Osteoblast (primary cell): ENCODE results near the gene HMOX2. TPM values are rescaled to one million over a fixed set of nuclear protein-coding genes. Genes with fewer than 3 reads are reported as not detected.
A peak's percentile ranks its signal among the peaks of the same experiment; 100 is the strongest.

Experiments used
- DNase-seq: peaks from one replicate; pipeline ENCODE4 v3.0.0; 2011; ENCODE audit warnings: low spot score, mixed read lengths; ENCODE audit not compliant: insufficient read length; ENCODE audit errors: missing footprints
- H2AFZ ChIP-seq: 2 replicates; pipeline ENCODE4 v1.6.0; 2011; ENCODE audit warnings: mild to moderate bottlenecking, low read length
- H3K27ac ChIP-seq: 2 replicates; pipeline ENCODE4 v1.5.1; 2011; ENCODE audit warnings: mild to moderate bottlenecking, low read depth, low read length, moderate library complexity
- H3K27me3 ChIP-seq: 2 replicates; pipeline ENCODE4 v1.6.0; 2012; ENCODE audit warnings: mild to moderate bottlenecking, control low read depth, inconsistent platforms, low read length, moderate library complexity; ENCODE audit not compliant: insufficient read depth
- H3K36me3 ChIP-seq: 2 replicates; pipeline ENCODE4 v1.5.1; 2011; ENCODE audit warnings: mild to moderate bottlenecking, low read length, control low read depth, moderate library complexity; ENCODE audit not compliant: insufficient read depth
- H3K4me1 ChIP-seq: 2 replicates; pipeline ENCODE4 v1.5.1; 2011; ENCODE audit warnings: mild to moderate bottlenecking, low read length, control low read depth, moderate library complexity; ENCODE audit not compliant: insufficient read depth
- H3K4me2 ChIP-seq: 2 replicates; pipeline ENCODE4 v1.6.0; 2011; ENCODE audit warnings: mild to moderate bottlenecking, low read length; ENCODE audit not compliant: insufficient read depth
- H3K4me3 ChIP-seq: fragments of 200-600 bp; sonication (generic); 3 replicates; pipeline ENCODE4 v1.5.1; 2012; ENCODE audit warnings: mild to moderate bottlenecking, low read length, inconsistent platforms; ENCODE audit not compliant: insufficient read depth
- H3K79me2 ChIP-seq: 2 replicates; pipeline ENCODE4 v1.6.0; 2012; ENCODE audit warnings: mild to moderate bottlenecking, low read length, control low read depth, inconsistent platforms; ENCODE audit not compliant: insufficient read depth
- H3K9me3 ChIP-seq: 2 replicates; pipeline ENCODE4 v1.5.1; 2011; ENCODE audit warnings: low read depth, low read length, control low read depth
- H4K20me1 ChIP-seq: 2 replicates; pipeline ENCODE4 v1.6.0; 2012; ENCODE audit warnings: mild to moderate bottlenecking, low read length, control low read depth; ENCODE audit not compliant: insufficient read depth
- CTCF ChIP-seq: IDR thresholded peaks from 2 replicates; pipeline ENCODE4 v1.5.1; 2011; ENCODE audit warnings: mild to moderate bottlenecking, low read depth, low read length, moderate library complexity; ENCODE audit errors: extremely low read depth
- total RNA-seq: library from RNA; depleted of rRNA; stranded (reverse); fragments of >200 nt; gene quantifications from 2 replicates; pipeline ENCODE4 v1.2.3, GENCODE V29; 2012

Gene HMOX2
- total RNA-seq, result 39.4 and 44.5 TPM in 2 replicates

GRCh38 chr16:4475880-4476788 is at the start of gene HMOX2:
HMOX2 (plus strand) TSS chr16:4476398; CDS start chr16:4505525, 29,127 bp downstream.
- peak within 1 kb of the TSS; percentile 61 for H3K27ac ChIP-seq

GRCh38 chr16:4426722-4427372 is 49.4 kb upstream of the HMOX2 start:
- H3K4me1 ChIP-seq, result peaks cover 18% of the 10 kb centered on the region
- peak overlapping the region; percentile 100 for H3K27ac ChIP-seq
- H3K9me3 ChIP-seq, result no peaks in the 10 kb centered on the region
- no peaks in the 10 kb centered on the region for H3K27me3 ChIP-seq
- peaks cover 16% of the 10 kb centered on the region for H4K20me1 ChIP-seq
- H2AFZ ChIP-seq, result peak overlapping the region; percentile 82
- peaks cover 51% of the 10 kb centered on the region for H3K79me2 ChIP-seq
- no peak for TF ChIP-seq CTCF
- peak overlapping the region; percentile 98 for H3K4me3 ChIP-seq
- peak overlapping the region; percentile 98 for H3K4me2 ChIP-seq
- DNase-seq, result no peak
- peaks cover 6% of the 10 kb centered on the region for H3K36me3 ChIP-seq

More at GRCh38 chr16:4475880-4476788, at the start of gene HMOX2:
- Histone ChIP-seq H3K36me3 (peaks cover 4% of the 10 kb centered on the region), H3K9me3 (no peaks in the 10 kb centered on the region), H3K4me3 (peak within 1 kb of the TSS; percentile 95), H3K79me2 (peaks cover 44% of the 10 kb centered on the region), H3K27me3 (no peaks in the 10 kb centered on the region), H3K4me1 (peaks cover 20% of the 10 kb centered on the region), H3K4me2 (peak within 1 kb of the TSS; percentile 76), H4K20me1 (peaks cover 10% of the 10 kb centered on the region), H2AFZ (peak within 1 kb of the TSS; percentile 97)
- DNase-seq, result peak; percentile 95
- TF ChIP-seq CTCF, result peak; percentile 33

- peaks cover 57% of the 10 kb centered on the region for H3K79me2 ChIP-seq
- H3K27ac ChIP-seq, result no peak overlapping the region
- TF ChIP-seq CTCF, result no peak
- H3K4me3 ChIP-seq, result no peak overlapping the region
- H3K27me3 ChIP-seq, result no peaks in the 10 kb centered on the region
- H3K4me2 ChIP-seq, result no peak overlapping the region
- peaks cover 16% of the 10 kb centered on the region for H4K20me1 ChIP-seq
- DNase-seq, result no peak
- peaks cover 15% of the 10 kb centered on the region for H3K36me3 ChIP-seq
- H2AFZ ChIP-seq, result no peak overlapping the region
- H3K9me3 ChIP-seq, result no peaks in the 10 kb centered on the region
- H3K4me1 ChIP-seq, result peaks cover 18% of the 10 kb centered on the region
Observed at GRCh38 chr16:4428500-4428899, 47.7 kb upstream of the HMOX2 start.

GRCh38 chr16:4431023-4431422 is 45.2 kb upstream of the HMOX2 start:
- peaks cover 70% of the 10 kb centered on the region for H3K79me2 ChIP-seq
- no peak overlapping the region for H3K4me2 ChIP-seq
- H3K9me3 ChIP-seq, result no peaks in the 10 kb centered on the region
- no peaks in the 10 kb centered on the region for H3K27me3 ChIP-seq
- DNase-seq, result peak; percentile 11
- peaks cover 19% of the 10 kb centered on the region for H4K20me1 ChIP-seq
- no peak overlapping the region for H2AFZ ChIP-seq
- peaks cover 37% of the 10 kb centered on the region for H3K36me3 ChIP-seq
- H3K4me1 ChIP-seq, result peaks cover 16% of the 10 kb centered on the region
- H3K27ac ChIP-seq, result no peak overlapping the region
- TF ChIP-seq CTCF, result no peak
- no peak overlapping the region for H3K4me3 ChIP-seq
